T-helper 2 cell (primary cell): Measurements from ENCODE around the gene BPIFB3.

Experiments
- DNase-seq, 5 experiments: peaks; one replicate each; pipeline versions ENCODE4 v3.0.0 to v3.0.0-alpha.2; 2012 to 2022
- total RNA-seq, 2 donors: gene quantifications; one replicate each; lab custom pipeline; 2026; lab: John Stamatoyannopoulos, UW

BPIFB3 gene, protein sequence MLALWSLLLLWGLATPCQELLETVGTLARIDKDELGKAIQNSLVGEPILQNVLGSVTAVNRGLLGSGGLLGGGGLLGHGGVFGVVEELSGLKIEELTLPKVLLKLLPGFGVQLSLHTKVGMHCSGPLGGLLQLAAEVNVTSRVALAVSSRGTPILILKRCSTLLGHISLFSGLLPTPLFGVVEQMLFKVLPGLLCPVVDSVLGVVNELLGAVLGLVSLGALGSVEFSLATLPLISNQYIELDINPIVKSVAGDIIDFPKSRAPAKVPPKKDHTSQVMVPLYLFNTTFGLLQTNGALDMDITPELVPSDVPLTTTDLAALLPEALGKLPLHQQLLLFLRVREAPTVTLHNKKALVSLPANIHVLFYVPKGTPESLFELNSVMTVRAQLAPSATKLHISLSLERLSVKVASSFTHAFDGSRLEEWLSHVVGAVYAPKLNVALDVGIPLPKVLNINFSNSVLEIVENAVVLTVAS
- 0 reads per million in 2 donors for total RNA-seq

DNA sequence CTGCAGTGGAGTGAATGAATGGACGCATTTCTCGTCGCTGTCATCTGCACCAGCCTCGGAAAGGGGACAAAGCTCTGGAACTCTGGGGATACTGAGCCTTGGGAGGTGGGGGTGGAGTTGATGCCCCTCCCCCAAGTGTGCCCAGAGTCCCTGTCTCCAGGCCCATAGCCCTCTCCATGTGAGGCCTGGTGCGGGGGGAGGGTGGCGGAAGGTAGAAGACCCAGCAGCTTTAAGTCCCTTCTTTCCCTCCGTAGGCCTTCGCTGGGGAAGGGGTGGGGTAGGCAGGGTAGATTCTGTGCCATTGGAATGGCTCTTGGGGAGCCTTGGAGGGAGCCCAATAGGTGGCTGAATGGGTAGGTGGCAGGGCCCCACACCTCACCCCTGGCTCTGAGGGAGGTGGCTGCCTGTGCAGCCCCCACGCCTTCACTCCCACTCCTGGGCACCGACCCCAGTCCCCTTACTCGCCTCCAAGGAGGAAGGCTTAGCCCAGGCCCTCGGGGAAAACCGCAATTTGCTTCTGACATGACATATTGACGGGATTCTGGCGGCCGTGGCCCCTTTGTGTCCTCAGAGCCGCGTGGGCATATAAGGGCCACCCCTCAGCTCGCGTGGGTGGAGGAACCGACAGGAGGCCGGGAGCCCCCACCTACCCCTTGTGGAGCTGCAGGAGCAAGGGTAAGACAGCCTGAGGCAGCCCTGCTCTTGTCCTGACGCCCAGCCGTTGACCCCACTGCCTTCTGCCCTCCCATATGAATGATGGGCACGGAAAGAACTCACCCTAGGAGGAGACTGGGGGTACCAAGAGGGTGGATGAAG, at the start of gene BPIFB3:
TSS of gene BPIFB3 (plus strand) at position 613 of the 816 bp plus-strand sequence. CDS start 1,533 bp downstream, outside the sequence.
- no peak for DNase-seq

DNA sequence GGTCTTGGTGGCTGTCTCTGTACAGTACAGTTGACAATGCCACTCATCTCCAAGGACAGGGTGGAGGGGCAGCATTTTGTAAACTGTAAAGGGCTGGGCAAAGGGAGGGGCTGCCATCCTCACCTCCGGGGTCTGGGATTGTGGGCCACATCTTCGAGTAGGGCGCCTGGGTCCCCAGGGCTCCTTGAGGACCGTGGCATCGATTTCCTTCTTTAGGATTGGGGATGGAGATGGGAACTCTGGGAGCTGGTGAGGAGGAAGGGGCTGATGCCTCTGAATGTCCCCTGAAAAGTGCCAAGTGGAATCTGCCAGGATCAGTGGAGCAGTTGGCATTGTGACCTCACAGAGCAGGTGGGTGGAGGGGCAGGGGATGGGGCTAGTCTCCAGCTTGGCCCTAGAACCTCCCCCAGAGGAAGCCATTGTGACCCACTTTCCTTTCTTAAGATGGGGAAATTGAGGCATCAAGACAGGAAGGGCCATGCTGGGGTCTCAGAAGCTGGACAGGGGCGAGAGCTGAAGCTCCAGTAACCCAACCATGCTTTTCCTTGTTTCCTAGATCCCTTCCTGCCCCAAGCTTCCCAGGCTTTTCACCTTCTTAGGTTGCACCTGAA, 49.5 kb upstream of the BPIFB3 start, which contains the start of gene SUN5:
TSS of gene SUN5 (minus strand) at position 293 of the 611 bp plus-strand sequence. CDS start at position 200, 93 bp downstream.
- no peak for DNase-seq

DNA sequence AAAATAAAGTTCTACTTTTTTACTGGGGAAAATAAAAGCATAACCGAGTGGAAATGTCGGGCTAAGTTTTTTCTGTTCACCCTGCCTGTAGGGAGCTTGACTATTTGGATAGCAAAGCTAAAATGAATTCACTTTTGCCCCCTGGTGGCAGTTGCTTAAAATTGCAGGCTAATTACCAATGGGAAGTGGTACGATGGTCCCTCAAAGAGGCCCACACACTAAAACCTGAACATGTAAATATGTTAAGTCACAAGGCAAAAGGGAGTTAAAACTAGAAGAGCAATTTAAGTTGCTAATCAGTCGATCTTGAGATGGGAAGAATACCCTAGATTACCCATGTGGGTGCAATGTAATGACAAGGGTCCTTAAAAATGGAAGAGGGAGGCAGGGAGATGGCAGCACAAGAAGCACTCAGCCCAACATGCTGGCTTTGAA, 48.6 kb upstream of the BPIFB3 start:
- DNase-seq = peak in 2 of 5 experiments; percentile 20 to 52

- no peak for DNase-seq
Observed at GRCh38 chr20:33005908-33006775, 47.6 kb upstream of the BPIFB3 start.

DNA sequence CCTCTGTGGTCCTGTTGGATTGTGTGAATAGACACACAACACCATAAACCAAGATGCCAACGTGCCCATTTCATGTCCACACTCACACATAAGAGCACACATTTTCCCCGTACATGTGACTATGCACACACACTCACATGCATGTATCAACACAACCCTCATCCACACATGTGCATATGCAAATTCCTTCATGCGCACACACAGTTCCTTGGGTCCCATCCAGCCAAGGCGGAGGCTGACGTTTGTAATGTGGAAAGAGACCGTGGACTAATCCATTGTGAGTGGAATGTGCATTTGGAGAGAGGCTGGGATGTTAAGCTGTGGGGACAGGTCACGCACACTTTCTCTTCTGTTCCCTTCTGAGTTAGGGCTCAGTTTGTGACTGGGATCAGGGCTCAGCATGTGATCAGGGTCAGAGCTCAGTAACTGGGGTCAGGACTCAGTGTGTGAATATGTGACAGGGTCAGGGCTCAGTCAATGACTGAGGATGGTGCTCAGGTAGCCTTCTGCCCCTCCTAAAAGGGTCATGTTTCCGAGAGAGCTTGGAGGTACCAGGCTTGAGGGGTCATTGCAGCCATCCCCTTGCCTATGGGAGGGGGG, 46.8 kb upstream of the BPIFB3 start:
- no peak for DNase-seq

DNA sequence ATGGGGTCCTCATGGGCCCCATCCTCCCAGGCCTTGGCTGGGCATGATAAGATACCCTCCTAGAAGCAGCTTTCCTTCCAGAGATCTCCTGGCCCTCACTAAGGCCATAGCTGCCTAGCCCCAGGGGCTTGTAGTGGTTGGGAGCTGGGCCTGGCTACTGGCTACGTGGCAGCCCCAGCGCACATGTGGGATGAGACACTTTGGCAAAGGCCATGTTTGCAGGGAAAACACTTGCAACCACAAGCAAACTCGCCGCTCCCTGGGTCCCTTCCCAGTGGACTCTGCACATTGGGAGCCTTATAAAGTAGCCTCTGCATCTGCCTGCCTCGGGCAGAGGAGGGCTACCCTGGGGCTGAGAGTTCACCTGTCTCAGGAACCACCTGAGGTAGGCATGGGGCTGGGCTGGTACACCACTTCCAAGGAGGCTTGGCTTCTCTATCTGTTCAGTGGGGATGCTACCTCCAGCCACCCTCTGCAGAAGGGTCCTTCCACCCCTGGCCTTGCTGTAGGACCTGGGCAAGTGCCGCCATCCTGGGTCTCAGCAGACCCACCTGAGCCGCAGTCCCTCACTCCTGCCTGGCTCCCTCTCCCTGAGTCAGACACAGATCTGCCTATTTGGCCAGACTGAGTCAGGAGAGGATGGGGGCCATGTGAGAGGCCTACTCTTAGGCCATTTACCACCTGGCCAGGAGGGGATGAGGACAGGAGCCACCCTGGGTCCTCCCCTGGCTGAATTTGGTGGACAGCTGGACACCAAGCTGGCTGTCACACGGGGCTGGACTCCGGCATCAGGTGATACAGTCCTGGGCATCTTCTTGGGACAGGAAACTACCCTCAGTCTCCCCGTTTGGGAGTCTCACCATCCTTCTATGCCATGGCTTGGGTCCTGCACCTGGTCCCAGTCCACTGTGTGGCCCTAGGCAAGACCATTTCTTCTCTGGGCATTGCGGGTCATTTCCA, 46.0 kb upstream of the BPIFB3 start, which contains the start of gene BPIFB2:
TSS of gene BPIFB2 (plus strand) at position 329 of the 960 bp plus-strand sequence. CDS start 871 bp downstream, outside the sequence.
- DNase-seq = no peak

DNA sequence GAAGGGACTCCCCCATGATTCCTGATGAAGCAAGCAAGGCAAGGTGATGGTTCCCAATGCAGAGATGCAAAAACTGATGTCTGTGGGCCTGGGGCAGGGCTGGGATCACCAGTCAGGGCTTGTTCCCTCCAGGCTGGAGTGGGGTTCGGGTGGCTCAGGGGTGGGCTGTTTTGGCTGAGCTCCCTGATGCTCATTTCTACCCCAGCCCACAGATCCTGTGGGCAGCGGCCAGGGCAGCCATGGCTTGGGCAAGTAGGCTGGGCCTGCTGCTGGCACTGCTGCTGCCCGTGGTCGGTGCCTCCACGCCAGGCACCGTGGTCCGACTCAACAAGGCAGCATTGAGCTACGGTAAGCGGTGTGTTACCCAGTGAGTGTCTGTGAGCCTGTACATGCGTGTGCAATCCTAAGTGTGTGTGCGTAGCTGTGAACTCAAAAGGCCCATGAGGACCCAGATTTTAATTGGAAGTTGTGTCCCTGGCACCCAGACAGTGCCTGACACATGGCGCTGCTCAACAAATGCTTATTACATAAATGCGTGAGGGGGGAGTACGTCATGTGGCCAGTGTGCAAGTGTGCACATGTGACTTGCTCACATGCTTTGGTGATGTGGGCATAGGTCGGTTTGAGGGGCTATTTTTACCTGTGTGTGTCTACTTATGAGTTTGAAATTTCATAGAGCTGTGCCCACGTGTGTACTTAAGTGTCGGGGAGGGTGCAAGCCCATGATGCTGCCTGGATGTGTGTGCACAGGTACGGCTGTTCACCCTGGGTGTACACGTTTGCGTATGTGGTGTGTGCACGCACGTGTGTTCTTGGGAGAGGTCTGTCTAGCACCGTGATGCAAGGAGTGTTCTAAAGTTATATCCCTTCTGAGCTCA, 45.1 kb upstream of the BPIFB3 start:
- no peak for DNase-seq

DNA sequence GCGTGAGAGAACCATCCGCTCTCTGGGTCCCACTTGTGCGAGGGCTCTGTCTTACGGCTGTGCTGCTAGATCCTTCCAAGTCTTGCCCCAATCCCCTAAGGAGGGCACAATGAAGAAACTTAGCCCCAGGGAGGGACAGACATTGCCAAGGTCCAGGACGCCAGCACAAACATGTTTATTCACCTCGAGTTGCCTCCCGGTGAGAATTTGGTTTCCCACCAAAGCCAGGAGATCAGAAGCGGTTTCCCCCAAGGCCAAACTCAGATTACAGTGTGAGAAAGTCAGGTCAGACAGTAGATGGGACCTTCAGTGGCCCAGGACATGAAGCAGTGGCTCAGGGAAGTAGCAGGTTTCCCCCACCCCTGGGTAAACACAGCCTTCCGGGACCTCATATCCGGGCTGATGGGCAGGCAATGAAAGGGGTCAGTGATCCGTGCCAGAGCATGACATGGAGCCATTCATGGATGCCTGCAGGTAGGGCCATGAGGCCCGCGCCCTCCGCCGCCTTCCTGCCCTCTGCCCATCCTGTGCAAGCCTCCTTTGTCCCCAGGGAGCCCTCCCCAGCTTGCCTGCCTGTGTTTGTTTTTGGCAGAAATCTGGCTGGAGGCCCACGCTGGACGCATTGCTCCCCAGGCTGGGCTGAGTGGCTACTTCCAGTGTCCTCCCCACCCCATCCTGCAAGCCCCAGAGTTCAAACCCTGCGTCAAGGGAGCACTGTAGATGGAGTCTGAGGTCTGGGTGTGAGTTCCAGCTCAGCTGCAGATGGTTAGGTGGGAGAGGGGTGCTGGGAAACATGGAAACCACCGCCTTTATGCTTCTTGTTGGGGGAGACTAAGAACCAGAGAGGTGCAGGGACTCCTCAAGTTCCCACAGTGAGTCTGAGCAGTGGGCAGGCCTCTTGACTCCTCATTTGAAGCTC, 44.2 kb upstream of the BPIFB3 start:
- no peak for DNase-seq

DNA sequence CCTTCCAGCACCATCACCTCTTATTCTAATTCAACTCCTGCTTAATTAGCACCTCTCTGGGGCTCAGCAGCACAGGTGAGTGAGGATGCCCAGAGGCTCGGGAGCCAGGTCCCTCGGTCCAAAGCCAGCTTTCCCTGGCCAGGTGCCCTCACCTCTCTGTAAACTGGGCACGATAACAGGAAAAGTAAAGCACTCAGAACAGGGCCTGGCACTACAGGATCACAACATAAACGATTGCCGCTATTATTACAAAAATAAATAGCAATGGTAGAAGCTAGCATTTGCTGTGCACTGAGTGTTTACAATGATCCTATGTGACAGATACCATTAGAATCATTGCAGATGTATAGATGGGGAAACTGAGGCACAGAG, 43.6 kb upstream of the BPIFB3 start:
- no peak for DNase-seq

- DNase-seq = no peak
Observed at GRCh38 chr20:33010674-33011449, 42.8 kb upstream of the BPIFB3 start.

- no peak for DNase-seq
Observed at GRCh38 chr20:33012327-33013189, 41.1 kb upstream of the BPIFB3 start.

GRCh38 chr20:33013701-33014326, 39.9 kb upstream of the BPIFB3 start:
- no peak for DNase-seq

DNA sequence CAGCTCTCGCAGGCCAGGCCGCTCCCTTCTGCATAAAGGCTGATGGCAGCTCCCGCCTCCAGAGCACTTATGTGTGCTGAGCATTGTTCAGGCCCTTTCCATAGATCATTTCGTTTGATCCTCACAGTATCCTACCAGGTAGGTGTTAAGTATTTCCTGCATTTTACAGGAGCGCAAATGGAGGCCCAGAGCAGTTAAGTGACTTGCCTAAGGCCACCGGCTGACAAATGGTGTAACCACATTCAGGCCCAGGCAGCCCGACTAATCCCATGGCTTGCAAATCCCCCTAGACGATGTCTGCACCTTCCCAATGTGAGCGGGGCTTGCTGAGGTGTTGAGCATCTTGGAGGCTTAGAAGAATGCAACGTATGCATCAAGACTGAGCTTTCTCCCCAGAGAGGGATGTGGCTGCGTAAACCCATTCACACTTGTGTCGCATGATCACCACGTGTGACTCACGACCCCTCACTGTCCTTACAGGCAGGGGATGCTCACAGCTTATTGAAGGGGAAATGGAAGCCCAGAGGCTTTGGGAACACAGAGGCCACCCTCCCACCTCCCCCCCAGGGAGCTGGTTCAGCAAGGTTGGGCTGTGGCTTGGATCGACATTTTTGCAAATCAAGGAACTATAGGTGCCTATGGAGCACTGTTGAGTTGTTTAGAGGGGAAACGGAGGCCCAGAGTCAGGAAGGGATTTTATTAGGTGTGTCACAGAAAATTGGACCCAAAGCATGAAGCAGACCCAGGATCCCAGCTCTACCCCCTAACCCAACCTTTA, 39.2 kb upstream of the BPIFB3 start:
- DNase-seq = no peak

- no peak for DNase-seq
Observed at GRCh38 chr20:33015114-33015484, 38.6 kb upstream of the BPIFB3 start.
